PFSK-1 (cell line): ENCODE measurements around the gene ZBTB37.

Source experiments
- FOXP2 ChIP-seq: optimal IDR thresholded peaks from 2 replicates; pipeline ENCODE3; 2011; ENCODE audit warnings: borderline replicate concordance, control low read depth, inconsistent platforms; ENCODE audit not compliant: insufficient read depth; ENCODE audit errors: extremely low read length, extremely low read depth
- POLR2AphosphoS5 ChIP-seq: IDR thresholded peaks from 2 replicates; pipeline ENCODE4 v1.6.1; 2012; ENCODE audit warnings: low read depth, mild to moderate bottlenecking, control low read depth, low read length, moderate library complexity
- SIN3A ChIP-seq: IDR thresholded peaks from 2 replicates; pipeline ENCODE4 v1.6.1; 2012; ENCODE audit warnings: mild to moderate bottlenecking, low read length, moderate library complexity, borderline replicate concordance; ENCODE audit not compliant: insufficient read depth
- TAF1 ChIP-seq: IDR thresholded peaks from 2 replicates; pipeline ENCODE4 v1.6.1; 2012; ENCODE audit warnings: low read length, control low read depth, borderline replicate concordance; ENCODE audit not compliant: insufficient read depth
- TF ChIP-seq, protein P1 (sequence below), 2 experiments: IDR thresholded peaks; 2 replicates each; pipeline versions ENCODE4 v1.6.1 to v1.8.0; 2011 to 2012; ENCODE audit warnings: low read depth in 2 of 2, low read length in 2 of 2, control low read depth in 1 of 2, inconsistent platforms in 1 of 2, mild to moderate bottlenecking in 1 of 2, moderate library complexity in 1 of 2; ENCODE audit not compliant: insufficient read depth in 1 of 2

GRCh38 chr1:173862769-173863223 lies 5.4 kb upstream of the ZBTB37 start:
- no peak; the same call in 1 of the 2 replicates for TF ChIP-seq POLR2AphosphoS5
- TF ChIP-seq SIN3A = peak; percentile 2; the same call in 1 of the 2 replicates
- TF ChIP-seq, protein P1, sequence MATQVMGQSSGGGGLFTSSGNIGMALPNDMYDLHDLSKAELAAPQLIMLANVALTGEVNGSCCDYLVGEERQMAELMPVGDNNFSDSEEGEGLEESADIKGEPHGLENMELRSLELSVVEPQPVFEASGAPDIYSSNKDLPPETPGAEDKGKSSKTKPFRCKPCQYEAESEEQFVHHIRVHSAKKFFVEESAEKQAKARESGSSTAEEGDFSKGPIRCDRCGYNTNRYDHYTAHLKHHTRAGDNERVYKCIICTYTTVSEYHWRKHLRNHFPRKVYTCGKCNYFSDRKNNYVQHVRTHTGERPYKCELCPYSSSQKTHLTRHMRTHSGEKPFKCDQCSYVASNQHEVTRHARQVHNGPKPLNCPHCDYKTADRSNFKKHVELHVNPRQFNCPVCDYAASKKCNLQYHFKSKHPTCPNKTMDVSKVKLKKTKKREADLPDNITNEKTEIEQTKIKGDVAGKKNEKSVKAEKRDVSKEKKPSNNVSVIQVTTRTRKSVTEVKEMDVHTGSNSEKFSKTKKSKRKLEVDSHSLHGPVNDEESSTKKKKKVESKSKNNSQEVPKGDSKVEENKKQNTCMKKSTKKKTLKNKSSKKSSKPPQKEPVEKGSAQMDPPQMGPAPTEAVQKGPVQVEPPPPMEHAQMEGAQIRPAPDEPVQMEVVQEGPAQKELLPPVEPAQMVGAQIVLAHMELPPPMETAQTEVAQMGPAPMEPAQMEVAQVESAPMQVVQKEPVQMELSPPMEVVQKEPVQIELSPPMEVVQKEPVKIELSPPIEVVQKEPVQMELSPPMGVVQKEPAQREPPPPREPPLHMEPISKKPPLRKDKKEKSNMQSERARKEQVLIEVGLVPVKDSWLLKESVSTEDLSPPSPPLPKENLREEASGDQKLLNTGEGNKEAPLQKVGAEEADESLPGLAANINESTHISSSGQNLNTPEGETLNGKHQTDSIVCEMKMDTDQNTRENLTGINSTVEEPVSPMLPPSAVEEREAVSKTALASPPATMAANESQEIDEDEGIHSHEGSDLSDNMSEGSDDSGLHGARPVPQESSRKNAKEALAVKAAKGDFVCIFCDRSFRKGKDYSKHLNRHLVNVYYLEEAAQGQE (IDR thresholded peaks at IDR 0.05; ENCODE audit: insufficient read depth in 1 of 2, low read depth in 2 of 2, low read length in 2 of 2) = no peak
- TF ChIP-seq TAF1 = no peak
- no peak for TF ChIP-seq FOXP2
